Posterior cingulate gyrus (tissue), 11 donors: ENCODE measurements around the gene KLF5.
"Not testable (repeated sequence)": the region's sequence is repeated elsewhere in the genome, so short reads cannot be mapped to it uniquely, and the experiment has no call there.

Source experiments
- DNase-seq, 10 donors: peaks; one replicate each; pipeline versions ENCODE4 v3.0.0 to v3.0.0-alpha.2; 2020 to 2021; ENCODE audit warnings: mixed read lengths in 3 of 10
- intact Hi-C: fragments of 100-400 bp; cut with DNase I; formaldehyde crosslinking; loops from one replicate; pipeline ENCODE4 v1.15.1; 2023

The KLF5 gene

GRCh38 chr13:73082471-73082870 is 23.7 kb downstream of the KLF5 start:
- DNase-seq: no peak
- intact Hi-C loops: no loop called here

DNA sequence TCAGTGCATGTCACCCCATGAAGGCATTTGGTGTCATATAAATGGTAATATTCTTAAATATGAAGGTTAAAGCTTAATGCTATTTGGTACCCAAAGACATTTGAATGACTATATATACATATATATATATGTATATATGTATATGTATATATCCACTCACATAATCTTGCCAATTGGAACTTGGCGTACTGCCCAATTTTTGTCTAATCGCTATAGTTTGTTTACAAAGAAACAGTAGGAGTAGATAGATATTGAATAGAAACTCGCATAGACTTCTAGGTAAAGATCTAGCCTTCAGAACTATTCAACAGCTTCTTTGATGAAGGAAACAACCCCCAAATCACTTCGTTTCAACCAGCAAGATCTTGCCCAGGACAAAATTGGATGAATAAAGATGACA is 24.1 kb downstream of the KLF5 start:
- intact Hi-C loops: no loop called here
- no peak for DNase-seq

GRCh38 chr13:73088332-73088935 is 29.6 kb downstream of the KLF5 start:
- no peak for DNase-seq
- intact Hi-C loops: no loop called here

DNA sequence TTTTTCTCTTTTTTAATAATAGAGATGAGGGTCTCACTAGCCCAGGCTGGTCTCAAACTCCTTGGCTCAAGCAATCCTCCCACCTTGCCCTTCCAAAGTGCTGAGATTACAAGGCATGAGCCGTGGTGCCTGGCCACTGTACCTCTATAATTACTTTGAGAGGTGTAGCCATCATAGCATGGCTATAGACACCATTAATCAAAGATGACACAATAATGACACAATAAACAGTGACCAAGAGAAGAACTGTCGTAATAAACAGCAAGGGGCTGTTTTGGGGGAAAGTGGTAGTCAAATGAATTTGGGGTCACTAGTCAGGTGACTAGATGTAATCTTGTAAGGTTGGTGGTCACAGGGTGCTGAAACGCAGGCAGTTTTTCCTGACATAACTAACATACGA is 30.4 kb downstream of the KLF5 start:
- intact Hi-C loops: no loop called here
- no peak for DNase-seq

GRCh38 chr13:73090116-73090822 is 31.5 kb downstream of the KLF5 start:
- intact Hi-C loops: no loop called here
- no peak for DNase-seq

- intact Hi-C loops: no loop called here
- no peak for DNase-seq
Observed at GRCh38 chr13:73090823-73091187, 32.0 kb downstream of the KLF5 start.

GRCh38 chr13:73092829-73093228 is 34.0 kb downstream of the KLF5 start:
- DNase-seq: no peak
- intact Hi-C loops: no loop called here

DNA sequence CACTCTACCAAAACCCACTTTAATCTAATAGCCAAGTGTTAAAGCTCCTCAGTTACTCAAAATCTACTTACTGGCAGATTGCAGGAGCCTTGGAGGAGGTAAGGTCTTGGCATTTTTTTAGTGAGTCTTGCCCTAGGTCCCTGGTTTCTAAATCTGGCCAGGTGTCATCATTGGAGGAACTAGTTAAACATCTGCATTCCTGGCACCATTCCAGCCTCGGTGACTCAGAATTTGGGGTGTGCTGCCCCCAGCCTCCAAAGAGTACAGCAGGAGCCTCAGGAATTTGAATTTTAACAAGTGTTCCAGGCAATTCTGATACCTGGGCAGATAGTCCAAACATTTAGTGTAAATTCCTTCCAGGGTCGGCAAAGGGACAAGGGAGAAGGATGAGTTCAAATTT is 37.4 kb downstream of the KLF5 start:
- intact Hi-C loops: no loop called here
- no peak for DNase-seq

DNA sequence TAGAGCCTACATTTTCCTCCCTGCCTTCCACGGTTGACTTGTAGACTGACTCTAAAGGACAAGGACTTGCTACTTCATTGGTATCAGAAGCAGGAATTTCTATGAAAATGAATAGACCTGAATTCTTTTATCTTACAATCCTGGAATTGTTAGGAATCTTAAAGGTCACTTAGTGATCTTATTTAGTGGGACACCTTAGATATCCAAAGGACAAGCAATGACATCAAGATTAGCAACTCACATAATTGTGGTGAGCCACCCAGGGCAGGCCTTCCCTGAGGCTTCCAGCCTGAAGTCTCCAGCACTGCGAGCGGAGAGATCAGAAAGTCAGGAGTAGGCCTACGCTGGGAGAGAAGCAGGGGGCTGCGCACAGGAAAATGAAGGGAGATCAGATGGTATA is 37.8 kb downstream of the KLF5 start:
- no peak for DNase-seq
- intact Hi-C loops: no loop called here

GRCh38 chr13:73100781-73101180 is 42.0 kb downstream of the KLF5 start:
- not testable (repeated sequence) for DNase-seq

GRCh38 chr13:73101351-73102007 is 42.7 kb downstream of the KLF5 start:
- DNase-seq: peak in 1 of 10 donors; percentile 48
- intact Hi-C loops: no loop called here

More at GRCh38 chr13:73100781-73101180, 42.0 kb downstream of the KLF5 start:
- intact Hi-C loops: not testable (repeated sequence)

GRCh38 chr13:73103238-73103637 is 44.4 kb downstream of the KLF5 start:
- no peak for DNase-seq
- intact Hi-C loops: no loop called here

DNA sequence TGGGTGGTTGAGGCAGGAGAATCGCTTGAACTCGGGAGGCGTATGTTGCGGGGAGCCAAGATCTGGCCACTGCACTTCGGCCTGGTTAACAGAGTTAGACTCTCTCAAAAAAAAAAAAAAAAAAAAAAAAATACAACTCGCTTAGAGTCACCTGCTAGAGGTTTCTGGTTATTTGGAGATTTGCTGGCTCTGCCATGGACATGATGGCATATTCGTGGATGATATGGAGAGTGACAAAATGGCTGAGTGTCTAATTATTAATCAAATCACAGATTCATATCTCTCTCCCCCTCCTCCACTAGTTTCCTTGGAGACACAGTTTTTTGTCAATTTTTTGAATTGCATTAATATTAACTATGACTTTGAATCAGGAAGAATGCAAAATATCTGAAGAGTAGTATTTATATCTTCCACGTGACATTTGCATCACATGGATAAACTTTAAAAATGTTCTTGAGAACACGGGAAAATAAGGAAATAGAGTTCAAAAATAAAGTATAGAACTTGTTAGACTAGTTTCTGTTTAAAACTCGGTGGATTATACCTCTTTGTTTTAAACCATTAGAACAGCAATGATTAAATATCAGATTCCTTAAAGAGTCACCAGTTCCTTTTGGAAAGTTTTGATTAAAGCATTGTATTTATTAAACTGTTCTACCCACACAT is 47.8 kb downstream of the KLF5 start:
- DNase-seq: no peak
- intact Hi-C loops: no loop called here

GRCh38 chr13:73107481-73107880 is 48.7 kb downstream of the KLF5 start:
- no peak for DNase-seq
- intact Hi-C loops: no loop called here

DNA sequence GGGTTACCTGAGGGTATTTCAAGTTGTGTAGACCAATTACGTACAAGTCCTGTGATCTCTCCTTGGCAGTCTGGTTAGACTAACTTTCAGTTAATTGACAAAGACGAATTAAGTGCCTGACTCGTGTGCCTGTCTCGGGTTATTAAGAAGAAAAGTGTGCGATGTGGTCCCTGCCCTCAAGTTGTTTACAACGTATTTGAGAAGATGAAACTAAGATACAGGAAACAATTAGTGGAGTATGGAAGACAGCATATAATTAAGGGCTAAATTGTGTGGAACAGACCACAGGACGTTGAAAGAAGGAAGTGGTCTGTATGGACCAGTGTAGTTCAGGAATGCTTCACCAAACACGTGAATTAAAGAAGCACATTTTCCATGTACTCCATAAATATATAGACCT is 49.2 kb downstream of the KLF5 start:
- no peak for DNase-seq
- intact Hi-C loops: no loop called here

- DNase-seq: no peak
- intact Hi-C loops: no loop called here
Observed at GRCh38 chr13:73109288-73109899, 50.6 kb downstream of the KLF5 start.

GRCh38 chr13:73109969-73110368 is 51.2 kb downstream of the KLF5 start:
- no peak for DNase-seq
- intact Hi-C loops: no loop called here

- no peak for DNase-seq
- intact Hi-C loops: no loop called here
Observed at GRCh38 chr13:73110814-73111213, 52.0 kb downstream of the KLF5 start.

- intact Hi-C loops: no loop called here
- DNase-seq: no peak
Observed at GRCh38 chr13:73111331-73111730, 52.5 kb downstream of the KLF5 start.

- intact Hi-C loops: no loop called here
- DNase-seq: no peak
Observed at GRCh38 chr13:73119612-73120011, 60.8 kb downstream of the KLF5 start.
